K562 (cell line): Measurements from ENCODE around the gene KIAA0825. TPM values are rescaled to one million over a fixed set of nuclear protein-coding genes. Genes with fewer than 3 reads are reported as not detected.

Source experiments
- CBX8 ChIP-seq: fragments of 200-600 bp; sonication (generic); IDR thresholded peaks from 2 replicates; pipeline ENCODE4 v1.6.1; 2012; ENCODE audit warnings: borderline replicate concordance, mixed run types, low read depth, mild to moderate bottlenecking, moderate library complexity, mixed read lengths, low read length, control low read depth, inconsistent platforms; ENCODE audit not compliant: poor library complexity, severe bottlenecking; ENCODE audit errors: extremely low read depth
- CEBPB ChIP-seq: fragments of 450-650 bp; IDR thresholded peaks from 2 replicates; pipeline ENCODE4 v1.6.1; 2016; ENCODE audit warnings: missing genetic modification characterization, missing compliant biosample characterization
- CTCF ChIP-seq, 3 experiments: IDR thresholded peaks in 2 of 3; conservative IDR thresholded peaks in 1 of 3; 2 replicates each; pipeline ENCODE4 v1.5.1; 2011 to 2012; ENCODE audit warnings: low read length in 3 of 3, mild to moderate bottlenecking in 3 of 3, control low read depth in 2 of 3, improper control_type of control experiment in 1 of 3, inconsistent platforms in 1 of 3, low read depth in 1 of 3, mixed read lengths in 1 of 3, moderate library complexity in 1 of 3; ENCODE audit not compliant: insufficient read depth in 2 of 3
- FOXJ3 ChIP-seq: sonication (generic); formaldehyde crosslinking; IDR thresholded peaks from 2 replicates; pipeline ENCODE4 v1.4.0; 2020; ENCODE audit warnings: mild to moderate bottlenecking, missing genetic modification reagents
- KAT7 ChIP-seq: sonication (generic); formaldehyde crosslinking; IDR thresholded peaks from 2 replicates; pipeline ENCODE4 v1.8.0; 2022; ENCODE audit warnings: missing genetic modification reagents, mild to moderate bottlenecking, borderline replicate concordance
- KDM4B ChIP-seq, 2 experiments: fragments of 450-650 bp in 1 of 2; sonication (generic) in 1 of 2; IDR thresholded peaks; 2 replicates each; pipeline ENCODE4 v1.6.1; 2016 to 2017; ENCODE audit warnings: borderline replicate concordance in 2 of 2, antibody characterized with exemption in 1 of 2, low read depth in 1 of 2, mild to moderate bottlenecking in 1 of 2
- MCM3 ChIP-seq: fragments of 450-650 bp; IDR thresholded peaks from 2 replicates; pipeline ENCODE4 v1.6.1; 2016
- NCOR1 ChIP-seq: fragments of 450-650 bp; IDR thresholded peaks from 2 replicates; pipeline ENCODE4 v1.6.1; 2016; ENCODE audit warnings: mild to moderate bottlenecking, moderate library complexity
- TCF7L2 ChIP-seq: fragments of 150-350 bp; IDR thresholded peaks from 2 replicates; pipeline ENCODE4 v1.6.1; 2016; ENCODE audit warnings: low read depth, mild to moderate bottlenecking, low read length, moderate library complexity
- TFAP4 ChIP-seq: sonication (generic); formaldehyde crosslinking; IDR thresholded peaks from 2 replicates; pipeline ENCODE4 v1.8.0; 2022; ENCODE audit warnings: missing genetic modification reagents, mild to moderate bottlenecking, moderate library complexity, borderline replicate concordance
- TRIM24 ChIP-seq, 2 experiments: fragments of 450-650 bp; IDR thresholded peaks; 2 replicates each; pipeline ENCODE4 v1.6.1; 2016
- ZBTB9 ChIP-seq: fragments of 450-650 bp; formaldehyde crosslinking; IDR thresholded peaks from 2 replicates; pipeline ENCODE4 v1.4.0; 2020; ENCODE audit warnings: mild to moderate bottlenecking, moderate library complexity
- ZKSCAN3 ChIP-seq: fragments of 250-450 bp; sonication (Bioruptor Pico); IDR thresholded peaks from 2 replicates; pipeline ENCODE4 v1.4.0; 2020
- ZNF280B ChIP-seq: fragments of 250-450 bp; sonication (Bioruptor Pico); IDR thresholded peaks from 2 replicates; pipeline ENCODE4 v1.5.1; 2021; ENCODE audit warnings: mild to moderate bottlenecking
- ZNF592 ChIP-seq: fragments of 450-650 bp; IDR thresholded peaks from 2 replicates; pipeline ENCODE4 v1.6.1; 2017; ENCODE audit warnings: antibody characterized with exemption, mild to moderate bottlenecking
- ZNF707 ChIP-seq: fragments of 250-450 bp; sonication (Bioruptor Pico); conservative IDR thresholded peaks from 2 replicates; pipeline ENCODE4 v1.8.0; 2022; ENCODE audit warnings: inconsistent platforms, mild to moderate bottlenecking, moderate library complexity
- polyA plus RNA-seq, 8 experiments: library from polyadenylated mRNA; depleted of rRNA in 4 of 8; stranded (reverse) in 5 of 8; unstranded in 3 of 8; fragments of >200 nt; fragmentation: Nextera tagmentation in 2 of 8; fragmentation: Illumina TruSeq in 1 of 8; extraction: Ambion mirVana in 2 of 8; extraction: Trizol in 1 of 8; gene quantifications; 2 replicates each; pipeline versions ENCODE4 v1.2.1 to v1.2.3, GENCODE V29; 2011 to 2014; ENCODE audit warnings: inconsistent platforms in 1 of 8, missing spikeins in 1 of 8
- total RNA-seq, 7 experiments: library from RNA; depleted of rRNA in 6 of 7; stranded (reverse); fragments of >200 nt in 6 of 7; fragmentation: Illumina TruSeq in 2 of 7; extraction: Trizol in 2 of 7; gene quantifications; 2 replicates each; pipeline versions ENCODE4 v1.2.1 to v1.2.3, GENCODE V29; 2011 to 2021; ENCODE audit warnings: low replicate concordance in 1 of 7

KIAA0825 gene
- total and polyA plus RNA-seq, 9 of the 15 experiments (the other 6 are each of a cell fraction or from before 2014, with no cell fraction given), result 0.05 to 0.36 (median 0.16) TPM; not detected in 1

- TF ChIP-seq MCM3 (no peak), CTCF (IDR thresholded peaks at IDR 0.05 in 2 of 3, conservative IDR thresholded peaks at IDR 0.05 in 1 of 3; ENCODE audit: insufficient read depth in 2 of 3, low read depth in 1 of 3, low read length in 3 of 3) (no peak), ZNF592 (no peak), FOXJ3 (no peak), ZNF280B (CRISPR knock-in tag) (no peak), NCOR1 (no peak), TCF7L2 (no peak), KDM4B (IDR thresholded peaks at IDR 0.05; ENCODE audit: borderline replicate concordance in 2 of 2, low read depth in 1 of 2) (no peak), CBX8 (no peak), TFAP4 (CRISPR knock-in tag) (no peak), KAT7 (CRISPR knock-in tag) (no peak), TRIM24 (IDR thresholded peaks at IDR 0.05) (peak; percentile 64 to 75), ZBTB9 (CRISPR knock-in tag) (no peak), ZKSCAN3 (CRISPR knock-in tag) (no peak), ZNF707 (CRISPR knock-in tag) (no peak), CEBPB (tag) (no peak)
These were observed 21.8 kb upstream of the KIAA0825 start (continued) for GRCh38 chr5:94640176-94640575.
